Loucy (cell line): ENCODE measurements around the gene KDM2B.

Source experiments
- H2AFZ ChIP-seq: fragments of 200-600 bp; sonication (generic); 2 replicates; pipeline ENCODE4 v1.6.0; 2016; ENCODE audit warnings: antibody characterized with exemption, mild to moderate bottlenecking, low read length, moderate library complexity
- H3F3A ChIP-seq: fragments of 200-600 bp; 2 replicates; pipeline ENCODE4 v1.6.0; 2016; ENCODE audit warnings: antibody characterized with exemption, low read depth, mild to moderate bottlenecking
- H3K27me3 ChIP-seq: fragments of 200-600 bp; sonication (generic); 2 replicates; pipeline ENCODE4 v1.6.1; 2014; ENCODE audit warnings: low read length, mild to moderate bottlenecking; ENCODE audit not compliant: insufficient read depth, poor library complexity, severe bottlenecking
- H3K36me3 ChIP-seq: fragments of 200-600 bp; sonication (generic); 2 replicates; pipeline ENCODE4 v1.6.1; 2016; ENCODE audit warnings: low read length; ENCODE audit not compliant: insufficient read depth
- H3K4me1 ChIP-seq: fragments of 200-600 bp; sonication (generic); 2 replicates; pipeline ENCODE4 v1.5.1; 2014; ENCODE audit warnings: low read length, mild to moderate bottlenecking; ENCODE audit not compliant: insufficient read depth, poor library complexity, severe bottlenecking
- H3K4me2 ChIP-seq: fragments of 200-600 bp; sonication (generic); 2 replicates; pipeline ENCODE4 v1.6.0; 2014; ENCODE audit warnings: antibody characterized with exemption, low read length, low read depth, mild to moderate bottlenecking; ENCODE audit not compliant: poor library complexity, severe bottlenecking
- H3K4me3 ChIP-seq: fragments of 200-600 bp; sonication (generic); 2 replicates; pipeline ENCODE4 v1.5.1; 2014; ENCODE audit warnings: low read length, mild to moderate bottlenecking, mixed read lengths; ENCODE audit not compliant: poor library complexity, severe bottlenecking
- H3K79me2 ChIP-seq: fragments of 200-600 bp; sonication (generic); 2 replicates; pipeline ENCODE4 v1.6.1; 2014; ENCODE audit warnings: low read length; ENCODE audit not compliant: insufficient read depth
- H3K9ac ChIP-seq: fragments of 200-600 bp; sonication (generic); 2 replicates; pipeline ENCODE4 v1.6.0; 2014; ENCODE audit warnings: mild to moderate bottlenecking, low read depth, low read length, moderate library complexity; ENCODE audit not compliant: poor library complexity, severe bottlenecking
- H3K9me2 ChIP-seq: fragments of 200-600 bp; sonication (generic); replicated peaks from 2 replicates; pipeline ENCODE4 v1.6.1; 2016; ENCODE audit warnings: low read depth, low read length, mixed read lengths
- H3K9me3 ChIP-seq: fragments of 200-600 bp; sonication (generic); 2 replicates; pipeline ENCODE4 v1.6.1; 2014; ENCODE audit warnings: mild to moderate bottlenecking, antibody characterized with exemption, low read length, low read depth; ENCODE audit not compliant: insufficient read depth
- H4K20me1 ChIP-seq: fragments of 200-600 bp; sonication (generic); 2 replicates; pipeline ENCODE4 v1.6.0; 2014; ENCODE audit warnings: antibody characterized with exemption, low read length, mild to moderate bottlenecking; ENCODE audit not compliant: insufficient read depth, poor library complexity, severe bottlenecking
- EZH2phosphoT487 ChIP-seq: fragments of 200-600 bp; IDR thresholded peaks from 2 replicates; pipeline ENCODE4 v1.6.1; 2018; ENCODE audit warnings: antibody characterized with exemption, mild to moderate bottlenecking, moderate library complexity, borderline replicate concordance
- TF ChIP-seq, protein P1 (sequence below): fragments of 200-600 bp; sonication (generic); conservative IDR thresholded peaks from 2 replicates; pipeline ENCODE4 v1.5.1; 2014; ENCODE audit warnings: mild to moderate bottlenecking, antibody characterized with exemption, low read length

Gene KDM2B

DNA sequence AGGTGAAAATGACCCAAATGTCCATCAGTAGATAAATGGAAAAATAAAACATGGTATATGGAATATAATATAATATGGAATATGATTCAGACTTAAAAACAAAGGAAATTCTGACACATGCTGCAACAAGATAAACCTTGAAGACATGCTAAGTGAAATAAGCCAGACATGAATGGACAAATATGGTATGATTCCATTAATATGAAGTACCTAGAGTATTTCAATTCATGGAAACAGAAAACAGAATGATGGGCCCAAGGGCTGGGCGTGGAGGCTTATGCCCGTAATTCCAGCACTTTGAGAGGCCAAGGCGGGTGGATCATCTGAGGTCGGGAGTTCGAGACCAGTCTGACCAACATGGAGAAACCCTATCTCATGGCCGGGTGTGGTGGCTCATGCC lies 22.8 kb upstream of the KDM2B start:
- Histone ChIP-seq H2AFZ (no peak overlapping the region), H4K20me1 (no peaks in the 10 kb centered on the region), H3K9me3 (no peaks in the 10 kb centered on the region), H3K27me3 (no peaks in the 10 kb centered on the region), H3F3A (no peaks in the 10 kb centered on the region), H3K4me3 (no peak overlapping the region), H3K9me2 (no peaks in the 10 kb centered on the region), H3K4me1 (no peaks in the 10 kb centered on the region), H3K9ac (no peak overlapping the region), H3K36me3 (no peaks in the 10 kb centered on the region), H3K79me2 (no peaks in the 10 kb centered on the region), H3K4me2 (no peak overlapping the region)
- TF ChIP-seq, protein P1, sequence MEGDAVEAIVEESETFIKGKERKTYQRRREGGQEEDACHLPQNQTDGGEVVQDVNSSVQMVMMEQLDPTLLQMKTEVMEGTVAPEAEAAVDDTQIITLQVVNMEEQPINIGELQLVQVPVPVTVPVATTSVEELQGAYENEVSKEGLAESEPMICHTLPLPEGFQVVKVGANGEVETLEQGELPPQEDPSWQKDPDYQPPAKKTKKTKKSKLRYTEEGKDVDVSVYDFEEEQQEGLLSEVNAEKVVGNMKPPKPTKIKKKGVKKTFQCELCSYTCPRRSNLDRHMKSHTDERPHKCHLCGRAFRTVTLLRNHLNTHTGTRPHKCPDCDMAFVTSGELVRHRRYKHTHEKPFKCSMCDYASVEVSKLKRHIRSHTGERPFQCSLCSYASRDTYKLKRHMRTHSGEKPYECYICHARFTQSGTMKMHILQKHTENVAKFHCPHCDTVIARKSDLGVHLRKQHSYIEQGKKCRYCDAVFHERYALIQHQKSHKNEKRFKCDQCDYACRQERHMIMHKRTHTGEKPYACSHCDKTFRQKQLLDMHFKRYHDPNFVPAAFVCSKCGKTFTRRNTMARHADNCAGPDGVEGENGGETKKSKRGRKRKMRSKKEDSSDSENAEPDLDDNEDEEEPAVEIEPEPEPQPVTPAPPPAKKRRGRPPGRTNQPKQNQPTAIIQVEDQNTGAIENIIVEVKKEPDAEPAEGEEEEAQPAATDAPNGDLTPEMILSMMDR = no peak
- no peak for TF ChIP-seq EZH2phosphoT487

DNA sequence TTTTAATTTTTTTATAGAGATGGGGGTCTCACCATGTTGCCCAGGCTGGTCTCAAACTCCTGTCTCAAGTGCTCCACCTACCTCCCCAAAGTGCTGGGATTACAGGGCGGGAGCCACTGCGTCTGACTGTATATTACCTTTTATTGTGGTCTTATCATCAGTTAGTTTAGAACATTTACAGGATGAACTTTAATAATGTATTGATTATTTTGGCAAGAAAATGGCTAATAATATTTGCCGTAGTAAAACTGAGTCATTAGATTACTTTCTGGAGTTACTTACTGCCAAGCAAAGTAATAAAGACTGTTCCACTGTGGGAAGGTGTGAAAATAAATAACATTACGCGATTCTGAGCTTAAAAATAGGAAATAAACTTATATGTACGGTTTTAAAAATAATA lies 21.9 kb upstream of the KDM2B start:
- no peak for TF ChIP-seq EZH2phosphoT487
- TF ChIP-seq, protein P1 = no peak
- H3K9me2 ChIP-seq = no peaks in the 10 kb centered on the region
- no peaks in the 10 kb centered on the region for H3F3A ChIP-seq
- H3K4me1 ChIP-seq = no peaks in the 10 kb centered on the region
- H4K20me1 ChIP-seq = no peaks in the 10 kb centered on the region
- H2AFZ ChIP-seq = no peak overlapping the region
- H3K4me2 ChIP-seq = no peak overlapping the region
- no peaks in the 10 kb centered on the region for H3K9me3 ChIP-seq
- no peak overlapping the region for H3K9ac ChIP-seq
- no peaks in the 10 kb centered on the region for H3K79me2 ChIP-seq
- H3K36me3 ChIP-seq = no peaks in the 10 kb centered on the region
- H3K27me3 ChIP-seq = no peaks in the 10 kb centered on the region
- H3K4me3 ChIP-seq = no peak overlapping the region

DNA sequence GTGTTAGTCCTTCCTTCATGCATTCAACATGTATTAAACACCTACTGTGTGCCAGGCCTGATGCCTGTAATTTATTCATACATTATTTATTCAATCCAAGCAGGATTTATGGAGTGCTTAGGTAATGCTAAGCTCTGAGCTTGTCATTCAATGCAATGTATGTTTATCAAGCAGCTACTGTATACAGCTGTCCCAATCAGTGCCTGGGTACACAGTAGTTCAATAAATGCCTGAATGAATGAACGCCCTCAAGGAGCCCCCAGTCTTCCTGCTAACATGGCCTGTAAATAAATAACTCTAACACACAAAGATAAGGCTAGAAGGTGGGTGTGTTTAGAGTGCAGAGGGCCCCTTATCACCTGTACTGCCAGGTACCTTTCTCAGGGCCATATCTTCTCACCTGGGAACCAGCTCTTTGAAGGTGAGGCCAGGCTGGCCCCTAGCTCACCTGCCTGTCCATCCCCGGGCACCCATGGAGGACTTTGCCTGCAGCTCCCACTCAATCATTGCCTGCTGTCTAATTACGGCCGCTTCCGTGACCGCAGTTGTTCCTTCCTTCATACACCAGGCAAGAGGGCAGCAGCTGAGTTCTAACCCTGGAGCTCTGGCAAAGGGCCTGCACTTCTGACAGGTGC lies 20.0 kb upstream of the KDM2B start:
- Histone ChIP-seq H3K79me2 (no peaks in the 10 kb centered on the region), H3K4me1 (no peaks in the 10 kb centered on the region), H3F3A (no peaks in the 10 kb centered on the region), H2AFZ (no peak overlapping the region), H3K4me3 (no peak overlapping the region), H3K9me3 (no peaks in the 10 kb centered on the region), H3K4me2 (no peak overlapping the region), H3K27me3 (no peaks in the 10 kb centered on the region), H4K20me1 (no peaks in the 10 kb centered on the region), H3K36me3 (no peaks in the 10 kb centered on the region), H3K9ac (no peak overlapping the region), H3K9me2 (no peaks in the 10 kb centered on the region)
- TF ChIP-seq, protein P1 = no peak
- no peak for TF ChIP-seq EZH2phosphoT487
